Effector CD8-positive, alpha-beta T cell (primary cell): ENCODE measurements around the gene C1QTNF9.
"Not testable (repeated sequence)": the region's sequence is repeated elsewhere in the genome, so short reads cannot be mapped to it uniquely, and the experiment has no call there.

Experiments used
- DNase-seq: peaks from one replicate; lab custom pipeline; 2025; lab: John Stamatoyannopoulos, UW

C1QTNF9 gene

GRCh38 chr13:24282256-24282655, 27.1 kb upstream of the C1QTNF9 start:
- no peak for DNase-seq

- no peak for DNase-seq
These were observed 24.4 kb upstream of the C1QTNF9 start for GRCh38 chr13:24284889-24285565.

GRCh38 chr13:24286624-24287023, 22.8 kb upstream of the C1QTNF9 start:
- no peak for DNase-seq

GRCh38 chr13:24287748-24288287, 21.6 kb upstream of the C1QTNF9 start:
- DNase-seq: no peak

- DNase-seq: no peak
These were observed 20.5 kb upstream of the C1QTNF9 start for GRCh38 chr13:24288870-24289269.

GRCh38 chr13:24290280-24290932, 19.0 kb upstream of the C1QTNF9 start:
- DNase-seq: no peak

GRCh38 chr13:24292481-24292880, 16.9 kb upstream of the C1QTNF9 start:
- no peak for DNase-seq

- no peak for DNase-seq
These were observed 15.6 kb upstream of the C1QTNF9 start for GRCh38 chr13:24293746-24294145.

- no peak for DNase-seq
These were observed 9.8 kb upstream of the C1QTNF9 start for GRCh38 chr13:24299488-24300114.

GRCh38 chr13:24301434-24301833, 7.9 kb upstream of the C1QTNF9 start:
- DNase-seq: no peak

GRCh38 chr13:24301911-24302310, 7.5 kb upstream of the C1QTNF9 start:
- no peak for DNase-seq

- DNase-seq: no peak
These were observed 4.8 kb upstream of the C1QTNF9 start for GRCh38 chr13:24304620-24305019.

GRCh38 chr13:24306632-24307031, 2.7 kb upstream of the C1QTNF9 start:
- no peak for DNase-seq

GRCh38 chr13:24307211-24308067, 1.9 kb upstream of the C1QTNF9 start:
- no peak for DNase-seq

- DNase-seq: no peak
These were observed 1.3 kb upstream of the C1QTNF9 start for GRCh38 chr13:24308068-24308445.

- no peak for DNase-seq
These were observed 826 bp upstream of the C1QTNF9 start for GRCh38 chr13:24308488-24309020.

GRCh38 chr13:24313439-24313838, 4.1 kb downstream of the C1QTNF9 start:
- no peak for DNase-seq

GRCh38 chr13:24317835-24318234, 8.5 kb downstream of the C1QTNF9 start:
- DNase-seq: not testable (repeated sequence)

GRCh38 chr13:24318878-24319277, 9.5 kb downstream of the C1QTNF9 start:
- not testable (repeated sequence) for DNase-seq

- not testable (repeated sequence) for DNase-seq
These were observed 10.3 kb downstream of the C1QTNF9 start for GRCh38 chr13:24319641-24320040.

GRCh38 chr13:24321416-24321815, 12.0 kb downstream of the C1QTNF9 start:
- DNase-seq: not testable (repeated sequence)

GRCh38 chr13:24322470-24322869, 13.1 kb downstream of the C1QTNF9 start:
- DNase-seq: not testable (repeated sequence)
